Peyer's patch (tissue), 4 donors: ENCODE measurements around the gene HP1BP3.

Source experiments
- CTCF ChIP-seq, 6 experiments: fragments of 450-650 bp in 4 of 6; fragments of 200-600 bp in 2 of 6; sonication (generic) in 1 of 6; IDR thresholded peaks; one replicate each; pipeline ENCODE4 v1.5.1; 2017 to 2019; ENCODE audit warnings: antibody characterized with exemption in 6 of 6, mild to moderate bottlenecking in 3 of 6, moderate library complexity in 1 of 6
- POLR2A ChIP-seq, 2 donors: fragments of 450-650 bp; IDR thresholded peaks; one replicate each; pipeline ENCODE4 v1.5.1; 2017; ENCODE audit warnings: antibody characterized with exemption in 2 of 2, mild to moderate bottlenecking in 2 of 2, moderate library complexity in 2 of 2

- TF ChIP-seq CTCF (IDR thresholded peaks at IDR 0.05) (no peak), POLR2A (IDR thresholded peaks at IDR 0.05) (no peak)
Measured at GRCh38 chr1:20729155-20729931, 57.8 kb downstream of the HP1BP3 start.
